ENCODE measurements around the gene UBR4.

The UBR4 gene

DNA sequence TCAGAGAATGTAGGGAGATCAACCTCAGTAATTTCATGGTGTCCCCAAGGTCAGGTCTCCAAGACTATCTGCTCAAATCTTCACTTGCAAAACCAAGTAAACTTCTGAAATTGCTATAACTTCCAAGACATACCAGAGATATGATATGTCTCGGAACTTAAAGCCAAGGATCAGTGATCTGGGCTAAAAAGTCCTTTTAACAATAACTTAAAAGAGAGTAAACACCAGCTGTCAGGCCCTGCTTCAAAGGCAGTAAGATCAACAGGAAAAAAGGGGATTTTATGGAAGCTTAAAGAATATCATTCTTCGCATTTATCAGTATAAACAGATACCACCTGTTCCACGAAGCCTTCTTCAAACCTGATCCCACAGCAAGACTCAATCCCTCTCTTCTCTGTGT is 13.7 kb downstream of the UBR4 start:
- Histone ChIP-seq H3K36me3 (peaks cover 98% of the 10 kb centered on the region), H3K27me3 (no peaks in the 10 kb centered on the region), H3K4me1 (ENCODE audit: control insufficient read depth in 1 of 2, insufficient read depth in 1 of 2, low read depth in 1 of 2, low read length in 1 of 2) (no peaks in the 10 kb centered on the region), H3K9me3 (no peaks in the 10 kb centered on the region), H3K27ac (no peak overlapping the region), H3K4me3 (ENCODE audit: low read depth in 1 of 2, low read length in 1 of 2) (no peak overlapping the region)
- TF ChIP-seq, protein P1, sequence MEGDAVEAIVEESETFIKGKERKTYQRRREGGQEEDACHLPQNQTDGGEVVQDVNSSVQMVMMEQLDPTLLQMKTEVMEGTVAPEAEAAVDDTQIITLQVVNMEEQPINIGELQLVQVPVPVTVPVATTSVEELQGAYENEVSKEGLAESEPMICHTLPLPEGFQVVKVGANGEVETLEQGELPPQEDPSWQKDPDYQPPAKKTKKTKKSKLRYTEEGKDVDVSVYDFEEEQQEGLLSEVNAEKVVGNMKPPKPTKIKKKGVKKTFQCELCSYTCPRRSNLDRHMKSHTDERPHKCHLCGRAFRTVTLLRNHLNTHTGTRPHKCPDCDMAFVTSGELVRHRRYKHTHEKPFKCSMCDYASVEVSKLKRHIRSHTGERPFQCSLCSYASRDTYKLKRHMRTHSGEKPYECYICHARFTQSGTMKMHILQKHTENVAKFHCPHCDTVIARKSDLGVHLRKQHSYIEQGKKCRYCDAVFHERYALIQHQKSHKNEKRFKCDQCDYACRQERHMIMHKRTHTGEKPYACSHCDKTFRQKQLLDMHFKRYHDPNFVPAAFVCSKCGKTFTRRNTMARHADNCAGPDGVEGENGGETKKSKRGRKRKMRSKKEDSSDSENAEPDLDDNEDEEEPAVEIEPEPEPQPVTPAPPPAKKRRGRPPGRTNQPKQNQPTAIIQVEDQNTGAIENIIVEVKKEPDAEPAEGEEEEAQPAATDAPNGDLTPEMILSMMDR (IDR thresholded peaks at IDR 0.05) = no peak

GRCh38 chr1:19193004-19193403 is 17.1 kb downstream of the UBR4 start:
- Histone ChIP-seq H3K27ac (no peak overlapping the region), H3K9me3 (no peaks in the 10 kb centered on the region), H3K4me3 (ENCODE audit: low read depth in 1 of 2, low read length in 1 of 2) (no peak overlapping the region), H3K36me3 (peaks cover 97% of the 10 kb centered on the region), H3K4me1 (ENCODE audit: control insufficient read depth in 1 of 2, insufficient read depth in 1 of 2, low read depth in 1 of 2, low read length in 1 of 2) (no peaks in the 10 kb centered on the region), H3K27me3 (no peaks in the 10 kb centered on the region)
- TF ChIP-seq, protein P1 (IDR thresholded peaks at IDR 0.05) = no peak

- Histone ChIP-seq H3K36me3 (peaks cover 95% of the 10 kb centered on the region), H3K27me3 (no peaks in the 10 kb centered on the region), H3K9me3 (no peaks in the 10 kb centered on the region), H3K4me3 (ENCODE audit: low read depth in 1 of 2, low read length in 1 of 2) (no peak overlapping the region), H3K27ac (no peak overlapping the region), H3K4me1 (ENCODE audit: control insufficient read depth in 1 of 2, insufficient read depth in 1 of 2, low read depth in 1 of 2, low read length in 1 of 2) (no peaks in the 10 kb centered on the region)
- TF ChIP-seq, protein P1 (IDR thresholded peaks at IDR 0.05) = no peak
Observed at GRCh38 chr1:19191811-19192210, 18.3 kb downstream of the UBR4 start.

DNA sequence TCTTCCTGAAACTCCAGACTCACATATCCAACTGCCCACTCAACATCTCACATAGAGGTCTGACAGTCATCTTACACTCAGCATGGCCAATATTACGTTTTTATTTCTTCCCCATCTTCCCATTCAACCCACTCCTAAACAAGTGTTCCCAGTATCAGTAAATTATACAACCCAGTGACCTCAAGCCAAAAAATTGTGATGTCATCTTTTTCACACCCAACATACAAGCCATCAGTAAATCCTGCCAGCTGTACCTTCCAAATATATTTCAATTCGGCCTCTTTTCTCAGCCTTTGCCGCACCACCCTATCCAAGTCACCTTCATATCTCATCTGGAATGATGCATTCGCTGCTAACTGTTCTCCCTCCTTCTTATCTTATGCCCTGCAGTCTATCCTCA is 19.6 kb downstream of the UBR4 start:
- Histone ChIP-seq H3K4me1 (ENCODE audit: control insufficient read depth in 1 of 2, insufficient read depth in 1 of 2, low read depth in 1 of 2, low read length in 1 of 2) (no peaks in the 10 kb centered on the region), H3K27ac (no peak overlapping the region), H3K9me3 (no peaks in the 10 kb centered on the region), H3K27me3 (no peaks in the 10 kb centered on the region), H3K36me3 (peaks cover 95% of the 10 kb centered on the region), H3K4me3 (ENCODE audit: low read depth in 1 of 2, low read length in 1 of 2) (no peak overlapping the region)
- TF ChIP-seq, protein P1 (IDR thresholded peaks at IDR 0.05) = no peak

- TF ChIP-seq, protein P1 (IDR thresholded peaks at IDR 0.05) = no peak
- peaks cover 95% of the 10 kb centered on the region for H3K36me3 ChIP-seq
- H3K4me1 ChIP-seq (ENCODE audit: control insufficient read depth in 1 of 2, insufficient read depth in 1 of 2, low read depth in 1 of 2, low read length in 1 of 2) = no peaks in the 10 kb centered on the region
- H3K27me3 ChIP-seq = no peaks in the 10 kb centered on the region
- H3K27ac ChIP-seq = no peak overlapping the region
- H3K4me3 ChIP-seq (ENCODE audit: low read depth in 1 of 2, low read length in 1 of 2) = no peak overlapping the region
- no peaks in the 10 kb centered on the region for H3K9me3 ChIP-seq
Observed at GRCh38 chr1:19189270-19189669, 20.8 kb downstream of the UBR4 start.

DNA sequence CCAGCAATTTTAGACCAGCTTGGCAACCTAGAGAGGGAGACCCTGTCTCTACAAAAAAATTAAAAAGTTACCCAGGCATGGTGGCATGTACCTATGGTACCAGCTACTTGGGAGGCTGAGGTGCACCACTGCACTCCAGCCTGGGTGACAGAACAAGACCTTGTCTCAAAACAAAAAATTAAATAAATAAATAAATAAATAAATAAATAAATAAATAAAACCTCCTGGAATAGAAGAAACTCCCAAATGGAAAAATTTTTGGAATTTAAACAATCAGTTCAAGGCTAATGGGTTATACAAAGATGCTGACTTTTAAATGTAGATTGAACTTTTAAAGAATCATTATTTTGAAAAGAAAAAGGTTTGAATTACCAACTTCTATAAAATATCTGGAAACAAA is 22.2 kb downstream of the UBR4 start:
- H3K36me3 ChIP-seq = peaks cover 95% of the 10 kb centered on the region
- no peak overlapping the region for H3K4me3 ChIP-seq (ENCODE audit: low read depth in 1 of 2, low read length in 1 of 2)
- no peaks in the 10 kb centered on the region for H3K9me3 ChIP-seq
- H3K4me1 ChIP-seq (ENCODE audit: control insufficient read depth in 1 of 2, insufficient read depth in 1 of 2, low read depth in 1 of 2, low read length in 1 of 2) = no peaks in the 10 kb centered on the region
- no peaks in the 10 kb centered on the region for H3K27me3 ChIP-seq
- TF ChIP-seq, protein P1 (IDR thresholded peaks at IDR 0.05) = no peak
- no peak overlapping the region for H3K27ac ChIP-seq

Data from neutrophil (primary cell).